Head of caudate nucleus (tissue), 42 donors: Measurements from ENCODE around the gene PPP1R3G.

Source experiments
- DNase-seq, 42 donors: peaks; one replicate each; pipeline versions ENCODE4 v3.0.0 to v3.0.0-alpha.2; 2020 to 2021; ENCODE audit warnings: mixed read lengths in 7 of 42
- intact Hi-C: fragments of 100-400 bp; cut with DNase I; formaldehyde crosslinking; loops from one replicate; pipeline ENCODE4 v1.15.0; 2022

The PPP1R3G gene

GRCh38 chr6:5127106-5127687 is 42.1 kb downstream of the PPP1R3G start:
- DNase-seq, result no peak
- intact Hi-C loops, result no loop called here

- no peak for DNase-seq
- intact Hi-C loops, result no loop called here
Measured at GRCh38 chr6:5128351-5128750, 43.2 kb downstream of the PPP1R3G start.

GRCh38 chr6:5130135-5130866 is 45.2 kb downstream of the PPP1R3G start:
- no peak for DNase-seq
- intact Hi-C loops, result no loop called here

GRCh38 chr6:5132731-5133130 is 47.6 kb downstream of the PPP1R3G start:
- intact Hi-C loops, result no loop called here
- DNase-seq, result peak in 33 of 42 donors; percentile 21 to 74 (median 51)

- no peak for DNase-seq
- intact Hi-C loops, result no loop called here
Measured at GRCh38 chr6:5133943-5134342, 48.8 kb downstream of the PPP1R3G start.

DNA sequence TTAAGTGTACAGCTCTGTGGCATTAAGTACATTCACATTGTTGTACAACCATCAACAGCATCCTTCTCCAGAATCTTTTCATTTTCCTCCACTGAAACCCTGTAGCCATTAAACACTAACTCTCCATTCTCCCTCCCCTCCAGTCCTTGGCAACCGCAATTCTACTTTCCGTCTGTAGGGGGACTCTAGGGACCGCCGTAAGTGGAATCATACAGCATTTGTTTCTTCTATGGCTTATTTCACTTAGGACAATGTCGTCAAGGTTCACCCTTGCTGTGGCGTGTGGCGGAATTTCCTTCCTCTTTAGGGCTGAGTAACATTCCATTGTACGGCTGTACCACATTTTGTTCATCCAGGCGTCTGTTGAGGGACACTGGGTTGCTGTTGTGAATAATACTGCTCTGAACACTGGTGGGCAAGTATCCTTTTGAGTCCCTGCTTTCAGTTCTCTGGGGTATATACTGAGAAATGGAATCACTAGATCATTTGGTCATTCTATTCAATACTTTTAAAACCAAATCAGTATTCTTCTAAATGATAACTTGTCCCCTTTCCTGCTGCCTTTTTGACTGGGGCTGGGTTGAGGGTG is 50.7 kb downstream of the PPP1R3G start:
- intact Hi-C loops, result no loop called here
- DNase-seq, result peak in 1 of 42 donors; percentile 36

- intact Hi-C loops, result no loop called here
Measured at GRCh38 chr6:5136851-5137250, 51.7 kb downstream of the PPP1R3G start.

More at GRCh38 chr6:5136851-5137250, 51.7 kb downstream of the PPP1R3G start:
- no peak for DNase-seq
